CD4-positive, alpha-beta T cell treated with Interferon alpha-2 for 1 hour (primary cell): ENCODE measurements around the gene RERE.

Experiments
- DNase-seq, 2 donors: peaks; one replicate each; pipeline ENCODE4 v3.0.0-alpha.2; 2020 to 2022

The RERE gene

DNA sequence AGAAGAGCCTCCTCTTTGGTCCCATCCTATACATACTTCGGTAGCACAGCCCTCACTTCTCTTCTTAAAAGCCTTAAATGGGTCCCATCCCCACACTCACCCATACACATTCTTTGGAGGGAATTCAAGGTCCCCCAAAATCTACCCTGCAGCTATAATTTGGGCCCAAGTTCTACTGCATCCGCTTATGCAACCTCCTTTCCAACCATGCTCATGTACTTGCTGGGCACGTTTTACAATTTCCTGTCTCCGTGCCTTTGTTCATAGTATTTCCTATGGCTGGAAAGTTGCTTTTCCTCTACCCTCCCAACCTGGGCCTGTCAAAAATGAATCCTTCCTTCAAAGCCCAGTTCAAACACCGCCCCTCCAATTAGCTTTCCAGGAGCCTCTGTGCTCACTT, 399.8 kb downstream of the RERE start:
- no peak for DNase-seq

DNA sequence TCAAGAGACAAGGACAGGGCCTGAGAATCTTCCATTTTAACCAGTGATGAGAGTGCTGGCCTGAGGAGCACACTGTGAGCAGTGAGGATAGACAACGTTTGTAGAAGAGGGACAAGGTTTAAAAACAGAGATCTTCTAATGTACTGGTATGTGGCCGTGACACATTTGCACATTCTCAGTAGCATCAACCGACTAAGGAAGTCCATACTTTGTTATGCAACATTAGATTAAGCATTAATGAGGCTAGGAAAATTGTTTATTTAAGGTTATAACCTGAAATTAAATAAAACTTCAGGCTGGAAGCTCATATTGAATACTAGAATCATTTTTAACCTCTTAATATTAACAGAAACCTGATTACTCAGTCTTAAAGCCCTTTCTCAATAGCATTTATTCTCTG, 400.6 kb downstream of the RERE start:
- DNase-seq, result no peak

DNA sequence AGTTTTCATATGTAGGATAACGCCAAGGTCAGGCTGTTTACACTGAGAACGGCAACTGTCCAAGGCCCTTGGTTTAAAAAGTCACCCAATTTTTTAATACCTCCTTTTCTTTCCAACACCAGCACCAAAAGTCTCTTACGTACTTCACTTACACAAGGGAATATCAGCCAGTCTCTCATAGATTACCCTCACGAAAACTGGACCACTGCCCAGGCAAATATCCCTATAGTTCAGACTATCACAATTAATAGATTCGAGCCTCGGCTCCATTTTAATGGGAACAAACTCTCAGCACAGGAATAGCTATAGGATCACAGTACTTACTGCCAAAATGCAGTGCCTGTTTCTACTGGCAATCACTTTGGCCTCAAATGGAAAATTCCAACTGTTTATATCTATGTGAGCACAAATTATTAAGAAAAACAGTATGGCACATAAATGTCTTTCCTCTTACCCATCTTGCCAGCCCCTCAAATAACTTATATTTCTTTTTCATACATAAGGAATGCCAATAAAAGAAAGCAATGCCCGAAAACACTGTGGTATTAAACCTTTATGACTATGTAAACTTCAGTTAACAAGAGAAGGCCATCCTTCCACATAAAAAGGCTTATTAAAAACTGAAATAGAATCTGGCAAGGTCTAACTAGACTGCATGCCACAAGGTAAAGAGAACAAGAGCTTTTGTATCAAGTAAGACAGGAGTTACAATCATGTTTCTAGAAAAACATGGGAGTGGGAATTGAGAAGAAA, 401.7 kb downstream of the RERE start:
- no peak for DNase-seq

DNA sequence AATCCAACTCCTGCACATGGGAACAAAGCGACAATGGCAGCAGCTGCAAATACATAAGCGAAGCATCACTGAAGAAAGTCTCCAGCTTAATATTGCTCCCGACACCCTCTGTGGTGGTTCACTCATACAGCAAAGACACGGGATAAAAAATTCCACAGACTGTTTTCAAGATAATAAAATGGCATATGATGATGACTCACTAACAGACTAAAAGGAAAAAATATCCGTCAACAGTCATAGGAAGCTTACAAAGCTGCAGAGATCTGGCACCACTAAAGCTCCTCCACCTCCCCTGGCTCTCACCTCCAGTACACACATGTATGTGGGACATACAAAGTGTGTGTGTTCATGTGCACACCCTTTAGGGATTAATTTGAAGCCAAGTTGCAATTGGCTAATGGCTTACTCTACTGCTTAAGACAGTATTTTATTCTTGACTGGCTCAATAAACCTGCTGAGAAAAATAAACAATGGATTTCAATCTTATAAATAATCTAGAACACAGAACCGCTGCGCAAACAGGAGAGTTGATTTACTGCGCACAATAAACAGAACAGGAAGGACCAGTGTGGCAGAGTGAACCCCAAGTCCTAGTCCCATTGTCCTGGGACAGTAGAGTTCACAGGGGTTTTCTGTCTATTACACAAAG, 405.1 kb downstream of the RERE start:
- DNase-seq, result no peak

DNA sequence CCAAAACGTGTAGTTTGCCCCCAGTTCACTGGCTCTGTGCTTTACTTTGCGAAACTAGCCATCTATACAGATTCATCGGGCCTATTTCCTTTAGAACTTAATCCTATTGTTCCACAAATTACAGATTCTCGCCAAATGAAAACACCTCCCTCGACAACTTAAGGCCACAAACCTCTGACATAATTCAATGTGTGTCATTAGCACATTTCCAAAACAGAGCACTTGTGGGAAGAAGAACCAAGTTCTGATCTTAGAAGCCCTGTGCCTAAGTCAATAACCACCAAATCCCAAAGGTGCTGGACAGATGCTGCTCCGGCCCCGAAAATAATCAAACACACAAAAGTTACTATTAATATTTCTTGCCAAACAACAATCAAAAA, 405.6 kb downstream of the RERE start:
- DNase-seq, result no peak

DNA sequence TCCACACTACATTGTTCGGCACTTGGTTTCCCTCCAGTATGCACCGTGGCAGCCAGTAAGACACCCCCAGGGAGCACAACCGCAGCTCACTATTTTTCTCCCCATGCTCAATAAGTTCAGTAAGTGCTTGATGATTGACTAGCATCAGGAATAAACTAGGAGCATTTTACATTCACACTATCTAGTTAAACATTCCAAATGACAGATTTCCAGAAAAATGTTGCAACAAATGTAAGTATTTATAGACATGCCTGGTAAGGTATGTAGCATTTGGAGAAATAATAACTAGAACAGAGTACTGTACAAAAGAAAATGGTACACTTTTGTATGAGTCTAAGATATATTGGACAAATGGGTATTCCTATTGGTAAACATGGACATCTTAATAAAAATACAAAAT, 406.6 kb downstream of the RERE start:
- no peak for DNase-seq

DNA sequence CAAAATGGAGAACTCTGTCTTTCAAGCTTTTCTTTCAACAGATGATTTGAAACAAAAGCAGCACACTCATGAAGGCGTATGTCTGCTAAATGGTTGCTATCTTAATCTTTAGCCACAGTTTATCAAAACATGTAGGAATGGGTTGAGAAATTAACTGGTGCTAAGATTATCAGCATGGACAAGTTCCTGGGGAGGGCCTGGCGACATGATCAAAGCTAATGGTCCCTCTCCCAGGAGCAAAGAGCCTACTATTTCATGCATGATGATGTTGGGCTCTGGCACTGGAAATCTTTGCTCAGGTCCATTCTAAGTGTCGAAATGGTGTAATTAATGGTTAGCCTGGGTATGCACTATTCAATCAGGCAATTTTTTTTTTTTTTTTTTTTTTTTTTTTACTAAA, 407.8 kb downstream of the RERE start:
- no peak for DNase-seq

DNA sequence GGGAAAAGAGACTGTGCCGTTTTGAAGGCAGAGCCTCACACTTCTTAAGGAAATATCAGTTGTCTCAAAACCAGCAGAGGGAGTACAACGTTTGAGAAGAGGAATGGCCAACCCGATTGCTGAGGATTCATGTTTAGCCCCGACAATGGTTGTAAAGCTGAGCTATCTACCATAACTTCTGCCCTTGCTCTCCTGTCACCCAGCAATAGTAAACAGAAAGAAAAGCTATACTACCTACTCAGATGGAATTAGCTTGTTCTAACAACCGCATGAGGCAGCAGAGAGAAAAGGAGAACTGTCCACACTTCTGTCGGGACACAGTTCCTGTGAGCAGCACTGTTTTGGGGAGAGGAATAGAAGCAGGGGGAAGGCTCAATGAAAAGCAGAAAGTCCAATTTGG, 408.3 kb downstream of the RERE start:
- DNase-seq, result peak in 1 of 2 donors; percentile 51

DNA sequence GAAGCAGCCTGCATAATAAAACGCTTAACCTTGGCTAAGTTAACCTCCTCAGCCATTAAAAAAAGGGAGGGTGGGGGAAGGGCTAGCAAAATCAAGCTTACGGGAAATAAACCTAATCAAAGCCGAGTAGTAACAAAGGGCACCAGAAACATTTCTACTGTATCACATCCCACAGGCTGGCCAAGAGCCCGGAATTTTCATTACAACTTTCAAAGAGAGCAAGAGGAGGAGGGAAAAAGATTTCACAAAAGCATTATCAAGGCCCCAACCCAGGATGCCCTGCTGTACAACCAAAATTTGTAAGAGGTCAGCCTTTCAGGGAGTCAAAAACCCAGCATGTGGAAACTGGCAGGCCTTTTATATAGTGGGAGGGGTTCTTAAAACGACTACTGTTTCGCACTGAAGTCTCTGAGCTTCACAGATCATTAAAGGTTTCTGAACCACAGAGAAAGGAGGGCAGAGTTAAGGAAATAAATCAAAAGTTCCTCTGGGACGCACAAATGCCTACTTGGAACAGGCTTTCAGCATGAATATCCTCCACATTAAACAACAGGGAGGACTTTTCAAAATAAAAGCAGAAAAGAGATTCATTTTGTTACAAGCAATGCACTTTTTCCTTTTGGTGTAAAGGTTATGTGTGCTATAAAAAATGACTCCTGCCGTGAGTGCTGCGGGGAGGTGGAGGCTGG, 409.1 kb downstream of the RERE start:
- no peak for DNase-seq

DNA sequence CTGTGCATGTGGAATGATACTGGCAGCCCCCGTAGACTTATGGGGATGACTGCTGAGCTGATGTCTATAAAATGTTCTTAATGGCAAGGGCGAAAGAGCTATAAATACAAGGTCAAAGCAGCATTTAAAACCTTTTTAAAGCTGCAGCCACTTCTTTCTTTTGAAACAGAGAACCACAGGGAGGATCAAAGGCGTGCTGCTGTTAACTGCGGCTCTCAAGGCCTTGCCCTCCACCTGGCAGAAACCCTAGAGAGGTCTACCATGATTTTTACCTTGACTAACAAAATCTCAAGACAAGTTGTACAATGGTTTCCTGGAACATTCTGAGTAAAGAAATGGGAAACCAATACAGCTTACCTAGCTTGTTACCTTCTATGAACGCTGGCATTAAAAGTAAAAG, 409.8 kb downstream of the RERE start:
- peak in 1 of 2 donors; percentile 43 for DNase-seq

DNA sequence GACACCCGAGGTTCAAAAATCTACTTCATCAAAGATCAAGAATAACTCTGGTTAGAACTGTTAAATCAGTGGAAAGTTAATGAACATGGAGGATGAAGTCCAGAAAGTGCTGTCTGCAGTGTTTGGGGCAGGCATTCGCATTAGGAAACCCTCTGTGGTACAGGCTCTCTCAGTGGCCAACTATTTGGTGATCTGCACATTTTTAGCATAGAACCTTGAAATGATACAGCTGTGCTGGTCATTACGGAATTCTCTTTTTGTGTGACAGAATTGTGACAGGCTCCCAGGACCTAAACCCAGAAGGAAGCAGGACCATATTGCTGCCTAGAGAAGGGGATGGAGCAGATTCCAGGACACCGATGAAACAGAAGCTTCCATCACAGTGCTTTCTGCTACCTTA, 410.5 kb downstream of the RERE start:
- DNase-seq, result no peak

DNA sequence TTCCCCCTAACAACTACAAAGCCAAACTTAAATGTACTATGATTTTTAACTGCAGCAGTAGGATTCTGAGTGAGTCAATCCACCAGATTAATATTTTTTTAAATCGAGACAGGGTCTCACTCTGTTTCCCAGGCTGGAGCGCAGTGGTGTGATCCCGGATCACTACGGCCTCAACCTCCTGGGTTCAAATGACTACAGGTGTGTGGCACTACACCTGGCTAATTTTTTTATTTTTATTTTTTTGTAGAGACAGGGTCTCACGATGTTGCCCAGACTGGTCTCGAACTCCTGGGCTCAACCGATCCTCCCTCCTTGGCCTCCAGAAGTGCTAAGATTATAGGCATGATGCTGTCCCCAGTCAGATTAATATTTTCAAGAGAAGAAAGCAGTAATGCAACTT, 411.4 kb downstream of the RERE start:
- DNase-seq, result no peak

DNA sequence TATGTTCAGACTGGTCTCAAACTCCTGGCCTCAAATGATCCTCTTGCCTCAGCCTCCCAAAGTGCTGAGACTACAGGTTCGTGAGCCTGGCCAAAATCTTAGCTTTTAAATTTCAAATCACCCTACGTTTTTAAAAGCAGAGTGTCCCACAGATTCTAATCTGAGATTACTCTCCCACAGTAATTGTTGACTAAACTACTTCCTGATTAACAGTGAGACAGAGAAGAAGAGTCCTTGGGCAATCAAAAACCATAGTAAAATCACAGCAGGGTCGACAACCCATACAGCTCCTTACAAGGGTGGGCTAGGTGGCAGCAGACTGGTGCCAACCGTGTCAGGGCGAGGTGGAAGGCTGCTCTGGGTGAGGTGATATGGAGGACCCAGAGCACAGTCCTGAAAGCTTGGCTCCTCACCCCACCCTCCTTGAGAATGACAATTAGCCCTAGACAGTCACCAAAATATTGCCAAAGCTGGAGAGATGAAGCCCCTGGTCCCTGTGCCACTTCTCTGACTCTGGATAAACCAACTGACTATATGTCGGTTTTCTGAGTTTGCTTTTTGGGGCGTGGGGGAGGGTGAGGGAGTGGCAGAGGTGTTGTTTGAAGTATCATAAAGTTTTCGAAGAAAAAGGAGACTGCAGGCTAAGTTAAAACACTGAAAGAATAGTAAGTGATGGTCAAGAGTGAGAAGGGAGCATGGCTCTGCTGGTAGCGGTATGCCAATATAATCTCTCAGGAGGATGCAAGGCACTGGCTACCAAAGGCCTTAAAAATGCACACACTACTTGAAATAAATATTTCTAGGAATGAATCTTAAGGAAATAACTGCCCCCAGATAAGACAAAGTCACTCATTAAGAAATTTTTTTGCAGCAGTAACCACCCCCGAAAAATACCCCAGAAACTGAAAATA, 412.7 kb downstream of the RERE start:
- DNase-seq, result no peak

DNA sequence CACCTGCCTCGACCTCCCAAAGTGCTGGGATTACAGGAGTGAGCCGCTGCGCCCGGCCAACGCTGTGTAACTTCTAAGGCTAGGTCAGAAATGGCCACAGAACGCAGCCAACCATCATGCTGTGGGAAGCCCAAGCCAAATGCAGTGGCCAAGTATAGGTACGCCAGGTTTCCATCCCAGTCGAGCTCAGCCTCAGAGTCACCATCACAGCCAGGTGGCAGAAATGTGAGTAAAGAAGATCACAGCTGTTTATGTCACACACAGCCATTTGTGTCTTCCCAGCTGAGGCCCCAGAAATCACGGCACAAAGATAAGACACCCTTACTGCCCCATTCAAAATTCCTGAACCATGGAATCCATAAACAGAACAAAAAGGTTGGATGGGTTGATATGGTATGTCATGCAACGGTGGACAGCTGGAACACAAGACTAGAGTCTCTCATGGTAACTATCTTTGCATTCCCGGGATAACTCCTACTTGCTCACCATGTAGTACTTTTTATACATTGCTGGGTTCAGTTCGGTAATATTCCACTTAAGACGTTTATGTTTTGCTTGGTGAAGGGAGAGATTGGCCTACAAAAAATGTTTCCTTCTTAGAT, 415.2 kb downstream of the RERE start:
- DNase-seq, result no peak

DNA sequence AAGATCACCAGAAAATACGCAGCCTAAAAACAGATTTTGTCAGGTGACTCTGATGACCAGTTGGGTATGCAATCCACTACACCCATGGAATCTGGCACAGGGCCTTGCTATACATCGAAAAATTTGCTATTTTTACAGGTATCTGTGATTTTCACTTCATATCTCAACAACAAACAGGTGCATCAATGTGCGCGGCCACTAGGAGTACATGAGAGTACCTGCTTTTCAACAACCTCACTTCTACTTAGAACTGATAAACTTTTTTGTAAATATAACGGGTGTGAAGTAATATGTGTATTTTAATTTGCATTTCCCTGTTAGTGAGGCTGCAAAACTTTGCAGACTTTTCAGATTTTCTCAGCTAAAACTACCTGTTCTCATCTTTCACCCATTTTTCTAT, 418.8 kb downstream of the RERE start:
- peak in 1 of 2 donors; percentile 26 for DNase-seq

DNA sequence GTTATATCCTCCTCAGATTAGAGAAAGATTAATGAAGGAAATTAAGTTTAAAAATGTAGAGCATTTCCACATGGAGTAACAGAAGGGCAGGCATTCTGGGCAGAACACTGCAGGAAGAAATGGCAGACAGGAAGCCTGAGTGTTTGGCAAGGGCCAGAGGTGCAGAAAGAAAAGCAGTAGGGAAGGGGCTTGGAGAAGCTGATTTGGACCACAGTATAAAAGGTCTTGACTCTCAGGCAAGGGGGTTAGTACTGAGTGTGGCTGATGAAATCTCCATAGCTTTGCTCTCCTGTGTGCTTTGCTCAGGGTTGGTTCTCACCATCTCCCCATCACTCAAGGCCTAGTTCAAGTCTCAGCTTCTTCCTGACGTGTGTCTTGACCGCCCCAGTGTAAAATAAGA, 419.4 kb downstream of the RERE start:
- no peak for DNase-seq

DNA sequence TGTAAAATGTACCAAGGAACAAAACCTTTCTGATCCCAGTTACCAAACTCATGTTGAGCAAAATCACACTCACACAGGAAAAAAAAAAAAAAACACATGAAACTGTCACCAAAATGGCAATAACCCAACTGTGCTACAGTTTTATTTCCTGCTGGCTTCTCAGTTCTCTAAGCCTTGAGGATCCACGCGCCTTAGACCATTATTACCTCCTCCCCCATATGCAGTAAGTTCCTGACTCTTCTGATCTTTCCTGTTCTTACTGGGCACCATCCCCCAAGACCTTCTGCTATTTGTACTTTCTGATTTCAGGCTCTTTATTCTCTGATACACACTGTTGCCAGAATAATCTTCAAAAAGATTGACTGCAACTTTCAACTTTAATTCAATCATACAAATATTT, 419.9 kb downstream of the RERE start:
- no peak for DNase-seq

DNA sequence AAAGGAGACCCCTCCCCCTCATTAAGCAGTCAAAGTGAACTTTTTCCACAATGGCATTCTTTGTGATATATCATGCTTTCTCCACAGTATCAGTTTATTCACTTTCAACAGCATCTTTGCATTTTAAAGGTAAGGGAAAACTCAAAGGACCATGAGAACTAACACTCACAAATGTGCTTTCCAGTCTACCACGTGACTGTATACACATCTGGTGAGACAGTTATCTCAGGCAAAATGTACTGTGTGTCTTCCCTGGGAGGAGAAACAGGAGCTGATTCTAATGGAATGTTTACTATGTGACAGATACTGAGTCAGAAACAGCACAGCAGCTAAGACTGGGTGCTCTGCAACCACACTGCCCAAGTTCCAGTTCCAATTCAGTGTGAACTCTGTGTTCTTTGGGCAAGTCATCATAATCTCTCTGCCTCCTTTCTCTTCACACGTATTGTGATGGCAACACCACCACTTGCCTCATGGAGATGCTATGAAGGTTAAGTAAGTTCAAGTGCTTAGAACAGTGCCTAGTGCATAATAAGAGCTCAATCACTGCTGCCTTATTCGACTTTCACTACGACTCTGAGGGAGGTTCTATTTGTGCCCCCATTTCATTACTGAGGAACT, 420.5 kb downstream of the RERE start:
- peak in 1 of 2 donors; percentile 18 for DNase-seq

DNA sequence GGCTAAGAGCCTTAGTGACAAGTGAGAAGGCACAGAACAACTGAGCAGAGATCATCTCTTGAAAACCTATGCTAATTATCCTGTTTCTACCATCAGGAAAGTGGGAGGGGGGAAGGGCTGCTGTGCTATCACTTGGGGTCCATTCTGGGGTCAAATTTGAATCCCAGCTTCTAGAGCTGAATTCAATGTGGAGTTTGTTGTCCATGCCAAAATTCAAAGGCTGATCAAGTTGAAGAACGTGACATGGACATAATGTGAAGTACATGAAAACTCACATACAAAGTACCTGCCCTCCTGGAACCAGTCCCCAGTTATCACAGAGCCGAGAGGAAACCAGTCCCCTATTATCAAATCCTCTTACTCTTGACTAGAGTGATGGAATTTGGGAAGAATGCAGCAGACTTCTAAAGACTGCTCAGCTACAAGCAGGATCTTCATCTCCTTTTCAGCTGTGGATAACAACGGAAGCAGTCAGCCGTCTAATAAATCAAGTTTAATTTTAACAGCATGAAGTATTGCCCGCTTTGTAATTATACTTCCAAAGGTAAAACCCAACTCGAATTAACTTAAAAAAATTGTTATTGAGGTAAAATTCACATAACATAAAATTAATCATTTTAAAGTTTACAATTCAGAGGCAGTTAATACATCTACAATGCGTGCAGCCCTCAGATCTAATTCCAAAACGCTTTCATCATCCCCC, 421.2 kb downstream of the RERE start:
- DNase-seq, result no peak

DNA sequence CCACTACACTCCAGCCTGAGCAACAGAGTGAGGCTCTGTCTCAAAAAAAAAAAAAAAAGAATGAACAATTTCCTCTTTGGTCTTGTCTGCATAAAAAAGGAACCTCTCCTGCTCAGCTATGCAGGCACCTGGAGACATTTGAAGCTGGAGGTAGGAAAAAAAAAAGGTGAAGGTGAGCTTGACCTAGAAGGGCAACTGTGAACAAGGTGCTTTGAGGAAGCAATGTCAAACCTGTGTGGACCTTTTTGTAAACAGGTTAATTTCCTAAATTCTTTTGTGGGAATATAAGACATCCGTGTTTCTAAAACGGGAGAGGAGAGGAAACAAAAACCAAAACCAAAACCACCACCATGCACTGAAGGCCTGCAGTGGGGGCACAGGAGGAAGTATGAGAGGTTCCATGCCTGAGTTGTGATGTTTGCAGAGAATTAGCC, 422.0 kb downstream of the RERE start:
- DNase-seq, result peak; percentile 15 to 40
